HL-60 (cell line): ENCODE results near the gene STAT6.

ENCODE experiments used
- CTCF ChIP-seq: IDR thresholded peaks from one replicate; pipeline ENCODE4 v1.5.1; 2011; ENCODE audit warnings: low read length, control low read depth, inconsistent platforms; ENCODE audit not compliant: insufficient read depth
- POLR2AphosphoS5 ChIP-seq: IDR thresholded peaks from 2 replicates; pipeline ENCODE4 v1.6.1; 2012; ENCODE audit warnings: low read depth

GRCh38 chr12:57138526-57139272 lies 27.5 kb upstream of the STAT6 start:
- TF ChIP-seq POLR2AphosphoS5 = no peak
- TF ChIP-seq CTCF = no peak
